DOHH2 (cell line): ENCODE data around the gene SUCLA2.

Source experiments
- EZH2phosphoT487 ChIP-seq: fragments of 200-600 bp; sonication (generic); IDR thresholded peaks from 2 replicates; pipeline ENCODE4 v1.6.1; 2017; ENCODE audit warnings: borderline replicate concordance, mild to moderate bottlenecking, antibody characterized with exemption, low read length, moderate library complexity, mixed read lengths
- TF ChIP-seq, protein P1 (sequence below): fragments of 200-600 bp; sonication (generic); IDR thresholded peaks from one replicate; pipeline ENCODE4 v1.5.1; 2014; ENCODE audit warnings: antibody characterized with exemption, mild to moderate bottlenecking, low read depth, low read length; ENCODE audit not compliant: poor library complexity, severe bottlenecking

DNA sequence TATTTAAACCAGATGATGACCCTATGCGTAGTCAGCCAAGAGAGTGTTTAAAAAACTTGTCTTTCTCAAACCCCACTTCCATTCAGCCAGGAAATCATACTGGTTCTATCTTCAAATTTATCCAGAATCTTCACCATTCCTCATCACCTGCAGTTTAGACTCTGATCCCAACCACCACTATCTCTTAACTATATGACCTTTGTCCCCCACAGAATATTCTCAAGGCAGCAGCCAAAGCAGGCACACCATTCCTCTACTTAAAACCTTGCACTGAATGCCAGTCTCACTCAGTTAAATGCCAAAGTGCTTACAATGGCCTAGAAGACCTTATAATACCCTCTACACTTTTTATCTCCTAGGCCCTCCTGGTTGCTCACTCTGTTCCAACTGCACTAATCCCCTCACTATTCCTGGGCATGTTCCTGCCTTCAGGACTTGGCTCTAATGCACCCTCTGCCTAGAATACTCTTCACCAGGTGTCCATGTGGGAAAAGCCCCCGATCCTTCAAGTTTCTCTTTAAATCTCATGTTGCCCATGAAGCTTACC is 10.1 kb downstream of the SUCLA2 start:
- TF ChIP-seq, protein P1, sequence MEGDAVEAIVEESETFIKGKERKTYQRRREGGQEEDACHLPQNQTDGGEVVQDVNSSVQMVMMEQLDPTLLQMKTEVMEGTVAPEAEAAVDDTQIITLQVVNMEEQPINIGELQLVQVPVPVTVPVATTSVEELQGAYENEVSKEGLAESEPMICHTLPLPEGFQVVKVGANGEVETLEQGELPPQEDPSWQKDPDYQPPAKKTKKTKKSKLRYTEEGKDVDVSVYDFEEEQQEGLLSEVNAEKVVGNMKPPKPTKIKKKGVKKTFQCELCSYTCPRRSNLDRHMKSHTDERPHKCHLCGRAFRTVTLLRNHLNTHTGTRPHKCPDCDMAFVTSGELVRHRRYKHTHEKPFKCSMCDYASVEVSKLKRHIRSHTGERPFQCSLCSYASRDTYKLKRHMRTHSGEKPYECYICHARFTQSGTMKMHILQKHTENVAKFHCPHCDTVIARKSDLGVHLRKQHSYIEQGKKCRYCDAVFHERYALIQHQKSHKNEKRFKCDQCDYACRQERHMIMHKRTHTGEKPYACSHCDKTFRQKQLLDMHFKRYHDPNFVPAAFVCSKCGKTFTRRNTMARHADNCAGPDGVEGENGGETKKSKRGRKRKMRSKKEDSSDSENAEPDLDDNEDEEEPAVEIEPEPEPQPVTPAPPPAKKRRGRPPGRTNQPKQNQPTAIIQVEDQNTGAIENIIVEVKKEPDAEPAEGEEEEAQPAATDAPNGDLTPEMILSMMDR = no peak
- no peak for TF ChIP-seq EZH2phosphoT487
